HG02798 (cell line): ENCODE results near the gene KRT10.
"Not testable (repeated sequence)": the region's sequence is repeated elsewhere in the genome, so short reads cannot be mapped to it uniquely, and the experiment has no call there.

ENCODE experiments used
- ATAC-seq: cut with Tn5 transposase; IDR thresholded peaks from one replicate; pipeline ENCODE4 v1.9.1; 2021; ENCODE audit warnings: mild to moderate bottlenecking; ENCODE audit not compliant: unreplicated experiment, poor library complexity

The KRT10 gene

GRCh38 chr17:40822132-40822812 is at the start of gene KRT10:
TSS of gene KRT10 (minus strand) at chr17:40822614. CDS start at chr17:40822585, 29 bp downstream.
- no peak for ATAC-seq

DNA sequence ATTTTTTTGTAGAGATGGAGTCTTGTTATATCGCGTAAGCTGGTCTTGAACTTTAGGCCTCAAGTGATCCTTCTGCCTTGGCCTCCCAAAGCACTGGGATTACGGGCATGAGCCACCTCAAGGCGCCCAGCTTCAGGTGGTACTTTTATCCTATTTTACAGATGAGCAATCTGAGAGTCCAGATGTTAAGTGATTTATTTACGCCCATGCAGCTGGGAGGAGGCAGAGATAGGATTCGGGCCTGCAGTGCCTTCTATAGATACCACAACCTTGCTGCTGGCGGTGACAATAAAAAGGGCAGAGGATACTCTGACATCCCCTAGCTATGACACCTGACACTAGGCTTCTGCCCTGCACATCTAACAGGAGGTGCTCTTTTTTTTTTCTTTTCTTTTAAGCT is 48.9 kb upstream of the KRT10 start:
- ATAC-seq = no peak

- no peak for ATAC-seq
Measured at GRCh38 chr17:40870136-40870535, 47.7 kb upstream of the KRT10 start.

DNA sequence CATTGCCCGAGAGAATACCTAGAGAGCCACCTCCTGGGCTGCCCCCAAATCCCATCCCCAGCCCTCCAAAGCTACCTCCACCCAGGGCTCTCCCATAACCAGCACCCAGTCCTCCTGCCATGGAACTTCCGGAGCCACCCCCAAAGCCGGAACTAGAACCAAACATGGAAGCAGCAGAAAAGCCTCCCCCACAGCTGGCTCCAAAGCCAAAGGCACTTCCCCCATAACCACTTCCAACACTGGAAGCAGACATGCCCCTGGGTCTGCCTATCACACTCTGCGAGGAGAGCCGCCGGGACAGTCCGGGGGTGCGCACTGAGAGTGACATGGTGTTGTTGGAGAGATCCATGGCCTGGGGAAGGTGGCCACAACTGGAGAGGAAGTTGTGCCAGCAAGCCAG is 44.4 kb upstream of the KRT10 start, which contains the start of gene KRT12:
KRT12 (minus strand) TSS at position 386 of the 400 bp plus-strand sequence; CDS start at position 349, 37 bp downstream.
- no peak for ATAC-seq

- ATAC-seq = no peak
Measured at GRCh38 chr17:40864661-40865390, 42.4 kb upstream of the KRT10 start.

- ATAC-seq = no peak
Measured at GRCh38 chr17:40862985-40863733, 40.7 kb upstream of the KRT10 start.

- ATAC-seq = no peak
Measured at GRCh38 chr17:40859536-40859935, 37.1 kb upstream of the KRT10 start.

GRCh38 chr17:40858667-40859066 is 36.3 kb upstream of the KRT10 start:
- ATAC-seq = not testable (repeated sequence)

- ATAC-seq = no peak
Measured at GRCh38 chr17:40857535-40857934, 35.1 kb upstream of the KRT10 start.

GRCh38 chr17:40854175-40854814 is 31.9 kb upstream of the KRT10 start:
- no peak for ATAC-seq

- no peak for ATAC-seq
Measured at GRCh38 chr17:40852364-40852763, 29.9 kb upstream of the KRT10 start.

DNA sequence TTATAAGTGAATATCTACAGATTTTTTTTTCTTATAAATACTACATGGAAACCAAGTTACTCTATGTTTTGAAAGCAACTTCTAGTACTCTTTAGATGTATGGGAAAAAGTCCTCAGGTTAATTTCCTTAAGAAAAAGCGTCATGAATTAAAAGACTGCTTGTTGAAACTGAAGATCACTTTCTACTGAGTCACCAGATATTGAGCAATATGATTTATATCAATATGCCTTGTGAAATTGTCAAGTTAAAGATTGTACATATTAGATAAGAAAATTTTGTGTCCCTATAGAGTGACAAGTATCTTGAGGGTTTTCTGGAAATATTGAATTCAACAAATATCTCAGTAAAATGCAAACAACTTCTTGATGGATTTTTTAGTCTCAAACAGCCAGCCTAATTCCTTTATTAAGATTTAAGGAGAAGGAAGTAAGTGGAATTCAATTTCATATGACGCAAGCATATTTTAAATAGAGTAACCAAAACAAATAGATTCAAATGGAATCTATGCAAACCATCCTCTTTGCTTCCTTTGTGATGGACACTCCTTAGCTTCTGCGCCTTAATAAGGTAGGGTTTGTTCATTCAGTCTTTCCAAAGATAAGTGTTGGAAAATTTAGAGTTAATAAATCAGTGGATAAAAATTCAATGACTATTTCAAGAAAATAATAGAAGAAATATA is 28.0 kb upstream of the KRT10 start:
- ATAC-seq = no peak

DNA sequence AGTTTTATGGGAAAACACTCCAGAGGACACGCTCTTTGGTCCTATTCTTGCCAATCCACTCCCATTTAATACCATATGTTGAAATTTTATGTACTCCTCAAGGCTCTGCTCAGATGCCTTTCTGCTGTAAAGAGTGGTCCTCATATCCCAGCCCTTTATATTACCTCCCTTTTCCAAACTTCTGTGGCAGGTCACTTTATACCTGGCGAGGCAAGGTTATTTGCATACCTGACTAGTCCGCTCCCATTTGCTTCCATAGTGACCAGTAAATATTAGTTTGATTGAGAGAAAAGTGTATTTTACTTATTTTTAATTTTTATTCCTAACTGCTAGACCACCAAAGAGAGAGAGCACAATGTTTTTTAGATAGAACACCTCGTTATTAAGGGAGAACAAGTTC is 27.3 kb upstream of the KRT10 start:
- ATAC-seq = no peak

GRCh38 chr17:40848583-40849235 is 26.3 kb upstream of the KRT10 start:
- ATAC-seq = no peak

DNA sequence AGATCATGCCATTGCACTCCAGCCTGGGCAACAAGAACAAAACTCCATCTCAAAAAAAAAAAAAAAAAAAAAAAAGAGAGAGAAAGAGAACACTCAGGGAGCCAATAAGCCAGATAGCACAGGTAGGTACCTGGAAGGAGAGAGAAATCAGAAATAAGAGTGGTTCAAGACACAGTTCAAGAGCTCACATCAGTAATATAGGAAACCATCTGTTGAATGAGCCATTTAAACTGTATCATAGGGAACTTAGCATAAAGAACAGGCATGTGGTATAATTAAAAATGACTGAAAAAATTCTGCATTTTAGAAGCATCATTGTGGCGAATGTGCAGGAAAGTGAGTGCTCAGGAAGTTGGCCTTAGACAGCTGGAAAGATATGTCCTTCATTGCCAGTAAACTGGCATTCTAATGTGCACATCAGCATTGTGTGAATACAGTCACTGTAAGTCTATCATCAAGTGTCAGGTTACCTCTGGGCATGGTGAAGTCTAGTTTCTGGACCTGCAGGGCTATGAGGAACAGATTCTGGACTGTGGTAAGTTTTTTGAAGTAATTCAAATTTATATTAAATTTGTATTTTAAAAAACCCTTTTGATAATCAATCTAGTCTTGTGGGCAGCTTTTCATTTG is 24.2 kb upstream of the KRT10 start:
- ATAC-seq = no peak

GRCh38 chr17:40844671-40845107 is 22.3 kb upstream of the KRT10 start:
- ATAC-seq = no peak

DNA sequence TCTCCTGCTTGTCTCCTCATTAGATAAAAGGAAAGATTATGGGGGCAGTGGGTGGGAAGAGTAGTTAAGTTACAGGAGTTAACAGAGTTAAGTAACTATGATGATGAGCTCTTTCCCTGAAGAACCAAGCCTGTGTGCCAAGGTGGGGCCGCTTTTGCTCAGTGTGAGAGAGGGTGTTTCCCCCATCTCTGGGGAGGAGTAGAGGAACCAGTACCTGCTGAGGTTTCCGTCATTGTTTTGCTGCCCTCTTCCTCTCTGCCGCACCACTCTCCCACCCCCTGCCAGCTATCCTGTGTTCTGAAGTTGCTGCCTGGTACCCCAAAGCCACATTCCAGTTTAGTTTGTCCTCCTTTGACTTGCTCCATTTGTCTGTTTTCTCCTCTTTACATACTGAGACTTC is 20.8 kb upstream of the KRT10 start:
- ATAC-seq = no peak

DNA sequence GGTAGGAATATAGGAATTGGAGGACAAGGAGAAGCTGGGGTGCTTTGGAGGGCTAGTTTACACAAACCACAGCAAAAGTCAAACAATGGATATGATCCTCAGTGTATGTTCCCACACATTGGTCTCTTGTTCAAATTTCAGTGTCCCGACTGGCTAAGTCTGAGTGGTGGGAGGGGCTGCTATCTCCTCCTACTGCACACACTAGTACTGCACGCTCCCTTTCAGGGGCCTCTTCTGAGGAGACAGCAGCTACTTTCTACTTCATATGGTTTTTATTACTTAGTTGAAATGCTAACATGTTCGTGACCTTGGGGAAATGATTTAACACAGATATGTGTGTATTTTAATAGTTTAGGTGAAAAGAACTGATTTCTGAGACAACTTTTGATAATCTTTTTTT is 18.8 kb upstream of the KRT10 start:
- ATAC-seq = no peak

GRCh38 chr17:40839194-40839593 is 16.8 kb upstream of the KRT10 start:
- ATAC-seq = no peak
